A549 (cell line): Measurements from ENCODE around the gene GALNT8. TPM values are rescaled to one million over a fixed set of nuclear protein-coding genes. Genes with fewer than 3 reads are reported as not detected.

Source experiments
- ATAC-seq, 2 experiments: fragments of 200-7000 bp in 1 of 2; fragments of >200 bp in 1 of 2; cut with Nextera tagmentation in 1 of 2; cut with Tn5 transposase in 1 of 2; 3 replicates each; pipeline versions ENCODE4 v1.8.0 to v1.9.1; 2018 to 2020; ENCODE audit warnings: mild to moderate bottlenecking in 1 of 2, moderate library complexity in 1 of 2
- CTCF ChIA-PET: fragments of 300-600 bp; sonication (Branson Sonifier 250); formaldehyde crosslinking; extraction: SDS; loops from one replicate; lab custom pipeline; 2021; ENCODE audit warnings: antibody characterized with exemption, inconsistent platforms; lab: Yijun Ruan, JAX
- POLR2A ChIA-PET: fragments of 350-600 bp; formaldehyde crosslinking; extraction: SDS; loops from one replicate; lab custom pipeline; 2021; ENCODE audit warnings: antibody characterized with exemption, inconsistent platforms; lab: Yijun Ruan, JAX
- DNase-seq, 2 experiments: peaks; one replicate each; pipeline versions ENCODE4 v3.0.0 to v3.0.0-alpha.2; 2011 to 2016; ENCODE audit warnings: low read depth in 1 of 2, low spot score in 1 of 2
- FAIRE-seq: peaks from 2 replicates; lab custom pipeline; 2011; peaks lifted over from hg19 to GRCh38; lab: Jason Lieb, UNC
- H3K27ac ChIP-seq, 2 experiments: fragments of >200 bp; sonication (Bioruptor Twin); formaldehyde crosslinking; 3 replicates each; pipeline ENCODE4 v1.5.1; 2016 to 2017
- H3K4me1 ChIP-seq: fragments of >200 bp; sonication (Bioruptor Twin); formaldehyde crosslinking; 3 replicates; pipeline ENCODE4 v1.6.1; 2016
- H3K4me2 ChIP-seq: fragments of >200 bp; sonication (Bioruptor Twin); formaldehyde crosslinking; 3 replicates; pipeline ENCODE4 v1.6.1; 2016
- H3K4me3 ChIP-seq: fragments of >200 bp; sonication (Bioruptor Twin); formaldehyde crosslinking; 3 replicates; pipeline ENCODE4 v1.5.1; 2016
- H3K9me3 ChIP-seq: fragments of >200 bp; sonication (Bioruptor Twin); formaldehyde crosslinking; 3 replicates; pipeline ENCODE4 v1.6.1; 2016
- CBX2 ChIP-seq: fragments of 200-600 bp; sonication (generic); IDR thresholded peaks from 2 replicates; pipeline ENCODE4 v1.6.1; 2016; ENCODE audit warnings: low read depth, mild to moderate bottlenecking, borderline replicate concordance
- CBX8 ChIP-seq: fragments of 200-600 bp; sonication (generic); IDR thresholded peaks from 2 replicates; pipeline ENCODE4 v1.6.1; 2016
- CEBPB ChIP-seq, 2 experiments: fragments of >200 bp in 1 of 2; sonication (Bioruptor Twin) in 1 of 2; formaldehyde crosslinking in 1 of 2; IDR thresholded peaks; 2 replicates each; pipeline ENCODE4 v1.6.1; 2012 to 2016
- CHD4 ChIP-seq: fragments of 200-600 bp; sonication (generic); IDR thresholded peaks from 2 replicates; pipeline ENCODE4 v1.6.1; 2016; ENCODE audit warnings: antibody characterized with exemption, mild to moderate bottlenecking, borderline replicate concordance
- ESRRA ChIP-seq: fragments of 150-350 bp; IDR thresholded peaks from 2 replicates; pipeline ENCODE4 v1.6.1; 2014; ENCODE audit warnings: mild to moderate bottlenecking, low read length, borderline replicate concordance
- FOXS1 ChIP-seq: fragments of 250-450 bp; sonication (Bioruptor Pico); IDR thresholded peaks from 2 replicates; pipeline ENCODE4 v1.5.0; 2020; ENCODE audit warnings: mild to moderate bottlenecking, moderate library complexity
- HDAC2 ChIP-seq: fragments of 200-600 bp; sonication (generic); IDR thresholded peaks from 2 replicates; pipeline ENCODE4 v1.6.1; 2016
- HOXB13 ChIP-seq: fragments of 250-450 bp; sonication (Bioruptor Pico); IDR thresholded peaks from 2 replicates; pipeline ENCODE4 v1.5.0; 2020; ENCODE audit warnings: low read depth, mild to moderate bottlenecking, moderate library complexity
- HOXB5 ChIP-seq: fragments of 250-450 bp; sonication (Bioruptor Pico); IDR thresholded peaks from 2 replicates; pipeline ENCODE4 v1.5.0; 2020; ENCODE audit warnings: mild to moderate bottlenecking, moderate library complexity
- MAFK ChIP-seq: fragments of 450-650 bp; IDR thresholded peaks from 2 replicates; pipeline ENCODE4 v1.6.1; 2014; ENCODE audit not compliant: partially characterized antibody
- NPAS2 ChIP-seq: fragments of 250-450 bp; sonication (Bioruptor Pico); IDR thresholded peaks from 2 replicates; pipeline ENCODE4 v1.8.0; 2022; ENCODE audit warnings: mild to moderate bottlenecking, moderate library complexity, borderline replicate concordance
- POLR2AphosphoS2 ChIP-seq: conservative IDR thresholded peaks from 2 replicates; pipeline ENCODE4 v1.6.1; 2012; ENCODE audit warnings: low read length, improper control_type of control experiment, inconsistent platforms
- RCOR1 ChIP-seq: fragments of 150-350 bp; IDR thresholded peaks from 2 replicates; pipeline ENCODE4 v1.6.1; 2014; ENCODE audit warnings: antibody characterized with exemption, low read length, low read depth
- RFX5 ChIP-seq: fragments of 450-650 bp; IDR thresholded peaks from 2 replicates; pipeline ENCODE4 v1.7.1; 2014; ENCODE audit warnings: antibody characterized with exemption, mild to moderate bottlenecking, moderate library complexity
- SREBF2 ChIP-seq: fragments of 450-650 bp; IDR thresholded peaks from 2 replicates; pipeline ENCODE4 v1.6.1; 2014; ENCODE audit warnings: mild to moderate bottlenecking, moderate library complexity
- WGBS: methylation state at CpG from one replicate; pipeline ENCODE4 v1.1.6; 2017; ENCODE audit errors: missing lambda C conversion rate; 5-methylcytosine and 5-hydroxymethylcytosine counted together
- polyA plus RNA-seq, 4 experiments: library from polyadenylated mRNA; depleted of rRNA in 3 of 4; stranded (reverse); fragments of >200 nt; fragmentation: RNase III in 1 of 4; extraction: RNeasy Plus Mini Kit Qiagen cat#74134 plus additional on column Dnase treatment in 1 of 4; gene quantifications; 2 replicates in 3 of 4; 3 replicates in 1 of 4; pipeline ENCODE4 v1.2.3, GENCODE V29; 2011 to 2017
- TF ChIP-seq, protein P1 (sequence below): fragments of >200 bp; sonication (Bioruptor Twin); formaldehyde crosslinking; IDR thresholded peaks from 3 replicates; pipeline ENCODE4 v1.6.1; 2016
- TF ChIP-seq, protein P2 (sequence below): IDR thresholded peaks from 2 replicates; pipeline ENCODE4 v1.6.1; 2012
- TF ChIP-seq, protein P3 (sequence below): fragments of >200 bp; sonication (Bioruptor Twin); formaldehyde crosslinking; IDR thresholded peaks from 3 replicates; pipeline ENCODE4 v1.5.1; 2016
- TF ChIP-seq, protein P4 (sequence below): fragments of 150-350 bp; IDR thresholded peaks from 2 replicates; pipeline ENCODE4 v1.6.1; 2014; ENCODE audit warnings: low read depth, mild to moderate bottlenecking, low read length
- TF ChIP-seq, protein P5 (sequence below): fragments of 450-650 bp; IDR thresholded peaks from 2 replicates; pipeline ENCODE4 v1.6.1; 2014; ENCODE audit warnings: antibody characterized with exemption

Gene GALNT8
- polyA plus RNA-seq, 2 of the 4 experiments (the other 2 are of a cell fraction), result not detected

DNA sequence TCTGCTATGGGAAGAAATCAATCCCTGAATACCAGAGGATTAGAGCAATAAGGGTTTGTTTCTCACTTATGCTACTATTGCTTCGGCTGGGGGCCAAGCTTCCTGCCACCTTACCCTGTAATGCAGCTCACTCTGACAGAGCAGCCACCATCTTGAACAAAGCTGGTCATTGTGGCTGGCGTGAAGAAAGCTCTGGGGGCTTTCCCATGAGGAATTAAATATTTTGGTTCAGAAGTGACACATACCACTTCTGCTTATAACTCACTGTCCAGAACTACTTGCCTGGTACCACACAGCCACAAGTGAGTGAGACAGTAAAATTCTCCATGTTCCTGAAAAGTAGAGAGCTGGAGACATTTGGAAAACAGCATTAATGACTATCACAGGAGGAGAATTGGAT, 82.6 kb downstream of the GALNT8 start:
- Histone ChIP-seq H3K4me3 (no peak overlapping the region), H3K4me2 (no peak overlapping the region), H3K9me3 (no peaks in the 10 kb centered on the region), H3K27ac (no peak overlapping the region), H3K4me1 (no peaks in the 10 kb centered on the region)
- ChIA-PET POLR2A (no interaction called here), CTCF (interaction anchor here (0.5 kb wide), 1 partner anchor 44 kb away, joined by 3 read pairs; no protein-coding TSS in a partner anchor)
- TF ChIP-seq, protein P1, sequence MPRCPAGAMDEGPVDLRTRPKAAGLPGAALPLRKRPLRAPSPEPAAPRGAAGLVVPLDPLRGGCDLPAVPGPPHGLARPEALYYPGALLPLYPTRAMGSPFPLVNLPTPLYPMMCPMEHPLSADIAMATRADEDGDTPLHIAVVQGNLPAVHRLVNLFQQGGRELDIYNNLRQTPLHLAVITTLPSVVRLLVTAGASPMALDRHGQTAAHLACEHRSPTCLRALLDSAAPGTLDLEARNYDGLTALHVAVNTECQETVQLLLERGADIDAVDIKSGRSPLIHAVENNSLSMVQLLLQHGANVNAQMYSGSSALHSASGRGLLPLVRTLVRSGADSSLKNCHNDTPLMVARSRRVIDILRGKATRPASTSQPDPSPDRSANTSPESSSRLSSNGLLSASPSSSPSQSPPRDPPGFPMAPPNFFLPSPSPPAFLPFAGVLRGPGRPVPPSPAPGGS, result no peak
- TF ChIP-seq SREBF2, result no peak
- no peak for TF ChIP-seq RCOR1
- no peak for TF ChIP-seq POLR2AphosphoS2
- TF ChIP-seq, protein P2, sequence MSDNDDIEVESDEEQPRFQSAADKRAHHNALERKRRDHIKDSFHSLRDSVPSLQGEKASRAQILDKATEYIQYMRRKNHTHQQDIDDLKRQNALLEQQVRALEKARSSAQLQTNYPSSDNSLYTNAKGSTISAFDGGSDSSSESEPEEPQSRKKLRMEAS, result no peak
- TF ChIP-seq, protein P3, sequence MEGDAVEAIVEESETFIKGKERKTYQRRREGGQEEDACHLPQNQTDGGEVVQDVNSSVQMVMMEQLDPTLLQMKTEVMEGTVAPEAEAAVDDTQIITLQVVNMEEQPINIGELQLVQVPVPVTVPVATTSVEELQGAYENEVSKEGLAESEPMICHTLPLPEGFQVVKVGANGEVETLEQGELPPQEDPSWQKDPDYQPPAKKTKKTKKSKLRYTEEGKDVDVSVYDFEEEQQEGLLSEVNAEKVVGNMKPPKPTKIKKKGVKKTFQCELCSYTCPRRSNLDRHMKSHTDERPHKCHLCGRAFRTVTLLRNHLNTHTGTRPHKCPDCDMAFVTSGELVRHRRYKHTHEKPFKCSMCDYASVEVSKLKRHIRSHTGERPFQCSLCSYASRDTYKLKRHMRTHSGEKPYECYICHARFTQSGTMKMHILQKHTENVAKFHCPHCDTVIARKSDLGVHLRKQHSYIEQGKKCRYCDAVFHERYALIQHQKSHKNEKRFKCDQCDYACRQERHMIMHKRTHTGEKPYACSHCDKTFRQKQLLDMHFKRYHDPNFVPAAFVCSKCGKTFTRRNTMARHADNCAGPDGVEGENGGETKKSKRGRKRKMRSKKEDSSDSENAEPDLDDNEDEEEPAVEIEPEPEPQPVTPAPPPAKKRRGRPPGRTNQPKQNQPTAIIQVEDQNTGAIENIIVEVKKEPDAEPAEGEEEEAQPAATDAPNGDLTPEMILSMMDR, result no peak
- no peak for TF ChIP-seq HOXB5
- TF ChIP-seq, protein P4, sequence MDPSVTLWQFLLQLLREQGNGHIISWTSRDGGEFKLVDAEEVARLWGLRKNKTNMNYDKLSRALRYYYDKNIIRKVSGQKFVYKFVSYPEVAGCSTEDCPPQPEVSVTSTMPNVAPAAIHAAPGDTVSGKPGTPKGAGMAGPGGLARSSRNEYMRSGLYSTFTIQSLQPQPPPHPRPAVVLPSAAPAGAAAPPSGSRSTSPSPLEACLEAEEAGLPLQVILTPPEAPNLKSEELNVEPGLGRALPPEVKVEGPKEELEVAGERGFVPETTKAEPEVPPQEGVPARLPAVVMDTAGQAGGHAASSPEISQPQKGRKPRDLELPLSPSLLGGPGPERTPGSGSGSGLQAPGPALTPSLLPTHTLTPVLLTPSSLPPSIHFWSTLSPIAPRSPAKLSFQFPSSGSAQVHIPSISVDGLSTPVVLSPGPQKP, result no peak
- TF ChIP-seq MAFK, result no peak
- TF ChIP-seq FOXS1, result no peak
- TF ChIP-seq HDAC2, result no peak
- TF ChIP-seq RFX5, result no peak
- no peak for TF ChIP-seq ESRRA
- no peak for TF ChIP-seq HOXB13 (CRISPR knock-in tag)
- TF ChIP-seq, protein P5, sequence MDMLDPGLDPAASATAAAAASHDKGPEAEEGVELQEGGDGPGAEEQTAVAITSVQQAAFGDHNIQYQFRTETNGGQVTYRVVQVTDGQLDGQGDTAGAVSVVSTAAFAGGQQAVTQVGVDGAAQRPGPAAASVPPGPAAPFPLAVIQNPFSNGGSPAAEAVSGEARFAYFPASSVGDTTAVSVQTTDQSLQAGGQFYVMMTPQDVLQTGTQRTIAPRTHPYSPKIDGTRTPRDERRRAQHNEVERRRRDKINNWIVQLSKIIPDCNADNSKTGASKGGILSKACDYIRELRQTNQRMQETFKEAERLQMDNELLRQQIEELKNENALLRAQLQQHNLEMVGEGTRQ, result no peak
- TF ChIP-seq CBX8, result no peak
- TF ChIP-seq NPAS2 (CRISPR knock-in tag), result no peak
- TF ChIP-seq CEBPB (IDR thresholded peaks at IDR 0.05), result no peak
- 11% methylated on average over 2 of the region's 2 CpGs for WGBS
- DNase-seq, result no peak
- FAIRE-seq, result no peak
- ATAC-seq, result no peak

DNA sequence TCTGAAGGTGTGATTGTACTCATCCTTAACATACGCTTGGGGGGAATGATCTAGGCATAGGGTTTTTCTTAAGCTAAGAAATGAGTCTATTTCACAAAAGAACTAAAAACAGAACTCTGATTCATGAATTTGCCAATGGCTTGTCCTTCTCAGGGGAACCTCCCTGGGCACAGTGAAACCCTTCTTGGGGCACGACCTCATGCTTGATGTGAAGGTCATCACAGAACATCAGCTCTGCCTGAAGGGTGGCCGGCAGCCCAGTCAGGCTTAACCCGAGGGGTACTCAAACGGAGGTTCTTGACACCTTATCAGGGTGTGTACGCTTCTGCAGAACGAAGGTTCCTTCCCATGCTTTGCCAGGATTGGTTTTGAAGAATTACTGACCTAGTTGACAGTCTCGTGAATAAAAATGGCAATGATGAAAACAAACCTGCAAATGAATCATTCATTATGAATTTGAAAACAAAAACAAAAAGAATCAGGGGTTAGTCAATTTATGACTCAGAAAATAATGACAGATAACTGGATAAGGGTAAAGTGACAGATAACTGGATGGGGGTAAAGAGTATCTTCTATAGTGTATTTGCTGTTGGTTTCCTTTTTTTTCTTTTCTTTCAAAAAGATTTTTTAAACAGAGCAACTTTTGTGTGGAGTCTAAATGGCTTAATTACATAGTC, 86.4 kb downstream of the GALNT8 start:
- CTCF ChIA-PET, result no interaction called here
- FAIRE-seq, result no peak
- WGBS, result 7% methylated on average over 8 of the region's 8 CpGs

More for the DNA sequence above, 86.4 kb downstream of the GALNT8 start:
- Histone ChIP-seq H3K4me3 (no peak overlapping the region), H3K4me1 (no peaks in the 10 kb centered on the region), H3K4me2 (no peak overlapping the region), H3K9me3 (no peaks in the 10 kb centered on the region), H3K27ac (no peak overlapping the region)
- POLR2A ChIA-PET, result no interaction called here
- no peak for ATAC-seq
- TF ChIP-seq MAFK (no peak), CHD4 (no peak), CBX2 (no peak)
- no peak for DNase-seq
